ENCODE measurements around the gene CTR9.

Gene CTR9

DNA sequence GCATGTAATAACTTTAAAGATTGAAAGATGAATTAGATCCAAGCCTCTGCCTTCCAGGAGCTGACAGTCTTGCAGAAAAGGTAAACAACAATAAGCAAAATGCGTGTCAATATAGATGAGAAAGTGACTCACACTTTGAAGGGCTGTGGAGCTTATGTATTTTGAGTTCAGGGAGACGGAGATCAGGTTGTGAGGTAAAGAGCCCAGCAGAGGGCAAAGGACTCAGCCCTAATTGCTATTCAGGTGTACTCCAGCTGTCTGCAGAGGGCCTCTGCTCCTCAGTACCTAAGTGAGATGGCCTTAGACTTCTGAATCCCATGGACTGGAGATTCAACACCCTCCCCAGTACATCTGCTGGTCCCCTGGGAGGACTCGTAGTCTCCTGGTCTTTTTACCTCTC is 22.9 kb upstream of the CTR9 start:
- TF ChIP-seq GATA3 (IDR thresholded peaks at IDR 0.05; ENCODE audit: low read depth, low read length) = no peak
- TF ChIP-seq GATA2 (IDR thresholded peaks at IDR 0.05; ENCODE audit: low read depth, low read length) = no peak

DNA sequence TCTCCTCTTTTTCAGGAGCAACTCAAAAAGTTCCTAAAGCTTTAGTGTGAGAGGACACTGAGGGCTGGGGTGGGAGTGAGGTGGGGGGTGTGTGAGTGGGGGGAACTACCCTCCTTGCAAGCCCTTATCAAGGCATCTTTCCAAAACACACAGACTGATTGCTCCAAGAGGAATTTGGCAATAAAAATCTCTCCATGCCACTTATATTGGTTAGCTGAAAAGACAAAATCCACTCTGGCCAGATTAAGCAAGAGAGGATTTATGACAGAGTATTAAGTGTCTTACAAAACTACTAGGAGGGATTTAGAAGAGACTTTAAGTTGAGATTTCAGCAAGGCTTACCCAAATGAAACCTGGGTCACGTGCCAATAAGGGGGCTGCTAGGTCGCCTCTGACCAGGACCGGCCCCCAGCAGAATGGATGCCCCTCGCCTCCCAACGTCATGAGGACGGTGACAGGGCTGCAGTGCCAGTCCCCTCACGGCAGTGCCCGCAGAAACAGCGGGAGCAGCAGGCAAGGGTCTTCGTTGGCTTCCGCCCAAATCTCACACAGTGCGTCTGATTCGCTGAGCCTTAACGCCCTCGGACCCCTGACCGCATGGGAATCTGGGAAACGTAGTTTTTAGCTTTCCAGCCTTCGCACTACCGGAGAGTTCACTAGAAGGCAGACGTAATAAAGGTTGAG is 22.1 kb upstream of the CTR9 start:
- TF ChIP-seq GATA2 (IDR thresholded peaks at IDR 0.05; ENCODE audit: low read depth, low read length) = no peak
- TF ChIP-seq GATA3 (IDR thresholded peaks at IDR 0.05; ENCODE audit: low read depth, low read length) = no peak

DNA sequence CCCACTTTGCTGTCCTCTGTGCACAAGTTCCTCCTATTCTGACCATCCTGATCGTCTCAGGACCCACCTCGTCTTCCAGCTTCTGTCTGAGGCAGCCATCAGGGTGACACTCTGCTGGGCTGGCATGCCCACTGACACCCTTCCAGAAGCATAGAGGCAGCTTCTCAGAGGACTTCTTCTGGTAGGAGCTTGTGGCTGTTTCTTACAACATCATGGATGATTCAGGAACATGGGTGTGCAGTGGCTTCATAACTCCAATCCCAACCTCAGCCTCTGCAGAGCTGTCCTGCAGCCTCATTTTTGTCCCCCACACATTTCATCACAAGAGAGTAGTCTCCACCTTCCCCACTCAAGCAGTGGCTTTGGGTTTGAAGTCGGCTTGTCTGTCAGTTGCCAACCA is 20.9 kb upstream of the CTR9 start:
- TF ChIP-seq GATA2 (IDR thresholded peaks at IDR 0.05; ENCODE audit: low read depth, low read length) (no peak), GATA3 (IDR thresholded peaks at IDR 0.05; ENCODE audit: low read depth, low read length) (no peak)

DNA sequence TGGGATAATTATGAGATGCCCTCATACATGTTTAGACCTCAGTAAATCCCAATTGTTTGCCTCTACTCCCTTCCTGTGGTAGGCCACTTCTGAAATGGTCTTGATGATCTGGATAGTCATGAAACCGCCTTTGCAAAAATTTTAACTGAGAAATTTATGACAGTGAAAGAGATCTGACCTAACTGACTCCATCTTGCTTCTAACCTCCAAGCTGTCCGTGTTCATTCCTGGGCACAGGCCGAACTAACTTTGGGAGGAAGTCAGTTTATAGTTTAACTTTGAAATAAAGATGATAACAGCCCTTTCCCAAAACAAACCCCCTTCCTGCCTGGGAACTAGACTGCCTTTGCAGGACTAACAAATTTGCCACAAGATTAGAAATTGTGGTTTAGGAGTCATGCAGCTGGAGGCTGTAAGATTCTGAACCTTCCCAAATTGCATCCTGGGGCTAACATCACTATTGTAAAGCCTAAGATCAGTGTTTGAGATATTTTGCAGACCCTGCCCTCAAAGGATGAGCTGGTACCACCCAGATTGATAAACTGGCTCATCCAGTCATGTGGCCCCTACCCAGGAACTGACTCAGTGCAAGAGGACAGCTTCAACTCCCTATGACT is 19.9 kb upstream of the CTR9 start:
- no peak for TF ChIP-seq GATA2 (IDR thresholded peaks at IDR 0.05; ENCODE audit: low read depth, low read length)
- TF ChIP-seq GATA3 (IDR thresholded peaks at IDR 0.05; ENCODE audit: low read depth, low read length) = no peak

DNA sequence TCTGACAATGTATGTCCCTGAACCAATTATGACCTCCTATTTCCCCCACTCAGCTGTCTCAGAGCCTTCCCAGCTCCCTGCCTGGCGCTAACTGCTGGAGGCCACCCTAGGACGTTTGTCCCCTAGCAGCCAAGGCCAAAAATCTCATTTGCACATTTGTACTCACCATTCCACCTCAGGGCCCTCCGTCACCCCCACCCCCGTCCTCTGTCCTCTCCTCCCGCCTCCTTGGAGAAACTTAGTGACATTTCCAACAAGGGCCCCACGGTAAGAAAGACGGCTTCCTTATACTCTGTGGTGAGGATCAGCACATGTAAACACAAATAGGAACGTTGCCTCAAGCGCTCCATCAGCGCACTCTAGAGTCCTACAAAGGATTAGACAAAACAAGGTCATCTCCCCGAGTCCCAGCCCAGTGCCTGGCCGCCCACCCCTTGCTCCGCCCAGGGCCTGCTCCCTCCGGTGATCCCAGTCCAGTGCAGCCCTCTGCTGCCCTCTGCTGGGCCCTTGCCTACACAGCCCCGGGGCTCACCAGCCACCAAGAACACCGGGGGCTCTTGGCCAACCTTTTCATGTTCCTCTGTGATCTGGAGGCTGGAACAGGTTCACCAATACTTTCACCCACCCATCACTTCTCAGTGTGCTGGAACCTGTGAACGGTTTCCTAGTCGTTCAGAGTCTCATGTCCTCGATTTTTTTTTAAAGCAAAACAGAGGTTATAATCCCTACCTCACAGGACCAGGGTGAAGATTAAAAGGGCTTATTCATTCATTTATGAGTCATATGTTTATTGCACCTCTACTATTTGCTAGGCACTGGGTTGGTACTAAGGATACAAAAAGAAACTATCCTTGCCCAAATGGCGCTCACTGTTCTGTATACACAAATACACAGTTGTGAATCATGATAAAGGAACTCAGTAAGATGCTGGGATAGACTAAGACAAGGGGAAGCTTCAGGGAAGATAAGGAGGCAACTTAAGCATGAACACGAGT is 15.3 kb upstream of the CTR9 start:
- TF ChIP-seq GATA3 (IDR thresholded peaks at IDR 0.05; ENCODE audit: low read depth, low read length) (no peak), GATA2 (IDR thresholded peaks at IDR 0.05; ENCODE audit: low read depth, low read length) (no peak)

GRCh38 chr11:10742460-10743208 is 8.4 kb upstream of the CTR9 start:
- peak; percentile 97 for TF ChIP-seq GATA2 (IDR thresholded peaks at IDR 0.05; ENCODE audit: low read depth, low read length)
- TF ChIP-seq GATA3 (IDR thresholded peaks at IDR 0.05; ENCODE audit: low read depth, low read length) = peak; percentile 95

- TF ChIP-seq GATA3 (IDR thresholded peaks at IDR 0.05; ENCODE audit: low read depth, low read length) = no peak
- no peak for TF ChIP-seq GATA2 (IDR thresholded peaks at IDR 0.05; ENCODE audit: low read depth, low read length)
These were observed 7.6 kb upstream of the CTR9 start for GRCh38 chr11:10743354-10744000.

DNA sequence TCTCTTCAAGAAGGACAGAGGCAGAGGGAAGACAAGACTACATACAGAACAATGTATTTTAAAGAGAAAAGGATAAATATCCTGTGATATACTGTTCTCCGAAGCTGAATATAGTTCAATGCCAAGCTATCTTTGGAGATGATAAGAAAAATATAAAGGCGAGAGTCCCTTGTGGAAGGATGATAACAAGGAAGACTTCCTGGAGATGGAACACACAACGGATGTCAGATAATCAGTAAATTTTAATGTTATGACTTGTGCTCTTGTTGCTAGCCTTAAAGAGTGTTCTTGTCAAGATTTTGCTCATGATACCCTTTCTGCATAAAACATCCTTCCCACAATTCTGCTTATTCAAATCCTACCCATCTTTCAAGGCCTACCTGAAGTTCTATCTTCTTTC is 6.8 kb upstream of the CTR9 start:
- TF ChIP-seq GATA2 (IDR thresholded peaks at IDR 0.05; ENCODE audit: low read depth, low read length) (no peak), GATA3 (IDR thresholded peaks at IDR 0.05; ENCODE audit: low read depth, low read length) (no peak)

DNA sequence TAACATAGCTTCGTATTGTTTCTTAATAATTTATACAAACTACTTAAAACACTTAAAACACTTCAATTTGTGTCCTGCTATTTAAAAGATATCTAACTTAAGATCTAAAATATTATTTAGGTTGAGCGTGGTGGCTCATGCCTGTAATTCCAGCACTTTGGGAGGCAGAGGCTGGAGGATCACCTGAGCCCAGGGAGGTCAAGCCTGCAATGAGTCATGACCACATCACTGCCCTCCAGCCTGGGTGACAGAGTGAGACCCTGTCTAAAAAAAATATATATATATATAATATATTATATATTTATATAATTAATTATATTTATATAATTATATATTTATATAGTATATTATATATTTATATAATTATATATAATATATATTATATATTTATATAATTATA is 4.2 kb upstream of the CTR9 start:
- TF ChIP-seq GATA2 (IDR thresholded peaks at IDR 0.05; ENCODE audit: low read depth, low read length) (no peak), GATA3 (IDR thresholded peaks at IDR 0.05; ENCODE audit: low read depth, low read length) (no peak)

GRCh38 chr11:10747733-10748132 is 3.3 kb upstream of the CTR9 start:
- TF ChIP-seq GATA2 (IDR thresholded peaks at IDR 0.05; ENCODE audit: low read depth, low read length) (no peak), GATA3 (IDR thresholded peaks at IDR 0.05; ENCODE audit: low read depth, low read length) (no peak)

GRCh38 chr11:10749476-10749875 is 1.6 kb upstream of the CTR9 start:
- TF ChIP-seq GATA2 (IDR thresholded peaks at IDR 0.05; ENCODE audit: low read depth, low read length) (no peak), GATA3 (IDR thresholded peaks at IDR 0.05; ENCODE audit: low read depth, low read length) (no peak)

DNA sequence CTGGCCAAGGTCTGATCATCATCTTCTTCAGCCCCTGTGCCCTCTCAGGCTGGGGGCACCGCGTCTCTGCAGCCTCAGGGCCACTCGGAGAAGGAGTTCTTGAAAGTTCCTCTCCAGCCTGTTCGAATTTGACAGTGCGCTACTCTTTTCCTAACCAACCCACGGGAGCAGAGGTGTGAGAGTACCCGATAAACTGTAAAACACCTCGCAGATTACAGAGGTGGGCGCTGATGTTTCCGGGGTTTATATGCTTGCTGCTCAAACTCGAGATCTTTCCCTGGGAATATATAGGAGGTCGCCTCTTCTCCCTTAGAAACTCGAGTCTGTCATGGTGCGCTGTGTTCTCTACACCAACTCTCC is 515 bp downstream of the CTR9 start:
- TF ChIP-seq GATA2 (IDR thresholded peaks at IDR 0.05; ENCODE audit: low read depth, low read length) = no peak
- no peak for TF ChIP-seq GATA3 (IDR thresholded peaks at IDR 0.05; ENCODE audit: low read depth, low read length)

- no peak for TF ChIP-seq GATA2 (IDR thresholded peaks at IDR 0.05; ENCODE audit: low read depth, low read length)
- TF ChIP-seq GATA3 (IDR thresholded peaks at IDR 0.05; ENCODE audit: low read depth, low read length) = no peak
These were observed 1.0 kb downstream of the CTR9 start for GRCh38 chr11:10752061-10752460.
